Memory B cell (primary cell): ENCODE results near the gene GLRA1.
"Not testable (repeated sequence)": the region's sequence is repeated elsewhere in the genome, so short reads cannot be mapped to it uniquely, and the experiment has no call there.

Source experiments
- ATAC-seq: fragments of 150-1000 bp; cut with Tn5 transposase; 2 replicates; pipeline ENCODE4 v1.10.0; 2021; ENCODE audit warnings: low read depth, mild to moderate bottlenecking, moderate library complexity
- DNase-seq, 2 donors: peaks; one replicate each; pipeline ENCODE4 v3.0.0; 2022; ENCODE audit warnings: low spot score in 2 of 2
- H3K27ac Mint-ChIP-seq: one replicate; pipeline ENCODE4 v1.8.0; 2022; ENCODE audit warnings: mild to moderate bottlenecking, moderate library complexity, mixed read lengths
- H3K27me3 Mint-ChIP-seq: one replicate; pipeline ENCODE4 v1.8.0; 2022; ENCODE audit warnings: mixed read lengths
- H3K36me3 Mint-ChIP-seq: one replicate; pipeline ENCODE4 v1.8.0; 2022; ENCODE audit warnings: mild to moderate bottlenecking, mixed read lengths
- H3K4me1 Mint-ChIP-seq: one replicate; pipeline ENCODE4 v1.8.0; 2022; ENCODE audit warnings: mixed read lengths
- H3K4me3 Mint-ChIP-seq: one replicate; pipeline ENCODE4 v1.8.0; 2022; ENCODE audit warnings: mild to moderate bottlenecking, moderate library complexity, mixed read lengths
- H3K9me3 Mint-ChIP-seq: one replicate; pipeline ENCODE4 v1.8.0; 2022; ENCODE audit warnings: mixed read lengths

Gene GLRA1

DNA sequence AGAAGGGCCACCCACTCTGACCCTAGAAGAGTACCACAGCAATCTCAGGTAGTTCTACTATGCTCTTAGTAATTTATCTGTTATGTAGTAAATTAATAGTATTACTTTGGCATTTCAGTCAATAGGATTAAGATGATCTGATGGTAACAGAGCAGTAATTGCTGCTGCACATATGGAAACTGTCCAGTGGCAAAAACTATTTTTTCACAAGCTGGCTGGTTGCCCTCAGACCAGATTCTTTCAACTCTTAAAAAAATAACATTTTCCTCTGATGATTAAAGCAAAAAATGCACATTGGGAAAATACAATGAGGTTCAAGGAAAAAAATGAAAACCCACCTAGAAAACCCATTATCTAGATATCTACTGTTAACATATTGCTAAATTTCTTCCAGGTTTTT is 19.7 kb downstream of the GLRA1 start:
- no peak overlapping the region for H3K27ac Mint-ChIP-seq
- no peaks in the 10 kb centered on the region for H3K4me1 Mint-ChIP-seq
- DNase-seq (no peak), ATAC-seq (no peak)
- H3K27me3 Mint-ChIP-seq: peaks cover 1% of the 10 kb centered on the region
- no peak overlapping the region for H3K4me3 Mint-ChIP-seq
- H3K9me3 Mint-ChIP-seq: no peaks in the 10 kb centered on the region
- H3K36me3 Mint-ChIP-seq: no peaks in the 10 kb centered on the region

DNA sequence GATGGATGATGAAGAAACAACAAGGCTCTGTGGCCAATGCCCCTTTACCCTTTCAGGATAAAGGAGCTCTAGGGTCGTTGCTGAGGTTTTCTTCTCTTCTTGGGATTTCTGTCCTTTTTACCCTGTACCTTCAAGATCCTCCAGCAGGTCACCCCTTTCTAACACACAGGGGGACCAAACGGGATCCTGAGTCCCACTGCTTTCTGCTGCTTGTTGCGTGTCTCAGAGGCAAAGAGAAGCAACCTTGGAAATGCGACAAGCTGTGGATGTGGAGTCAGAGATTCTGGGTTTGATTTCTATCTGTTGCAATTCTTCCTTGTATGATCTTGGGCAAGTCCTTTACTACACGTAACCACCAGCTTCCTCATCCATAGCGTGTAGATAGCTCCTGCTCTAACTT is 20.5 kb downstream of the GLRA1 start:
- H3K4me3 Mint-ChIP-seq: no peak overlapping the region
- ATAC-seq (no peak), DNase-seq (no peak)
- H3K9me3 Mint-ChIP-seq: no peaks in the 10 kb centered on the region
- H3K27me3 Mint-ChIP-seq: peaks cover 1% of the 10 kb centered on the region
- H3K4me1 Mint-ChIP-seq: no peaks in the 10 kb centered on the region
- H3K36me3 Mint-ChIP-seq: no peaks in the 10 kb centered on the region
- H3K27ac Mint-ChIP-seq: no peak overlapping the region

DNA sequence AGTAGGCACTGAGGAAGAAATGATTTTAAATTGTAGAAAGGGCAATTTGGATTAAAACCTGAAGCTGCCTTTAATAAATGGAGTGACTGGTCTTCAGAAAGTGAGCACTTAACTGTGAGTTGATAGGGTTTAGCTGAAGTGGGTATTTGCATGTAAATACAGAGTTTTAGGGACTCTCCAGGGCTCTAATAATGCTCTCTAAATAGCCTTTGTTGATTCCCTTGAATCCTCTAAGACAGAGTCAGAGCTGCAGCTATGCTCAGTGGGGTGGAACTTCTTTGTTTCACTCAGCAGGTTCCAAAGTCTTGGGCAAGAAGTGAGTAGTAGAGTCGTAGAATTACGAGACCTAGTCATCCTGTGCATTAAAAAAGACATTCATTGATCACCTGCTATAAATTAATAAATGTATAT is 21.4 kb downstream of the GLRA1 start:
- H3K27me3 Mint-ChIP-seq: peaks cover 7% of the 10 kb centered on the region
- ATAC-seq (peak; percentile 45), DNase-seq (no peak)
- no peak overlapping the region for H3K27ac Mint-ChIP-seq
- H3K4me3 Mint-ChIP-seq: no peak overlapping the region
- H3K36me3 Mint-ChIP-seq: peaks cover 6% of the 10 kb centered on the region
- no peaks in the 10 kb centered on the region for H3K4me1 Mint-ChIP-seq
- peaks cover 6% of the 10 kb centered on the region for H3K9me3 Mint-ChIP-seq

DNA sequence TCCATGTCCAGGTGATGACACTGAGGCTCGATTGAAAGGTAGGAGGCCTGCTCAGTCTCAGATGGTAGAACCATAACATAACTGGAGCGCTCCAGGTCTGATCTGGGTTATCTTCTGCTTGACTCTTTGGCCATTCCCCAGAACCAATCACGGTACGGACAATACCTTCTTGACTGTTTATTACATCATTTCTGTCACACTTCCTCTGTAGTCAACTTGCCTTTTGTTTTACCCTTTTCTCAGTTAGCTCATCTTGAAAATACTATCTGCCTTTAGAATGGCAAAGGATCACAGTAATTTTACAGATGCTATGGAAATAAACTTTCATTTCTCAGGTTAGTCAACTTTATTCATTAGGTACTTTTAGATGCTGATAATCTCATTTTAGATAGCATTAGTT is 22.4 kb downstream of the GLRA1 start:
- H3K27ac Mint-ChIP-seq: no peak overlapping the region
- no peak overlapping the region for H3K4me3 Mint-ChIP-seq
- peaks cover 6% of the 10 kb centered on the region for H3K36me3 Mint-ChIP-seq
- H3K4me1 Mint-ChIP-seq: no peaks in the 10 kb centered on the region
- peaks cover 6% of the 10 kb centered on the region for H3K9me3 Mint-ChIP-seq
- no peak for ATAC-seq
- H3K27me3 Mint-ChIP-seq: peaks cover 7% of the 10 kb centered on the region
- DNase-seq: no peak

DNA sequence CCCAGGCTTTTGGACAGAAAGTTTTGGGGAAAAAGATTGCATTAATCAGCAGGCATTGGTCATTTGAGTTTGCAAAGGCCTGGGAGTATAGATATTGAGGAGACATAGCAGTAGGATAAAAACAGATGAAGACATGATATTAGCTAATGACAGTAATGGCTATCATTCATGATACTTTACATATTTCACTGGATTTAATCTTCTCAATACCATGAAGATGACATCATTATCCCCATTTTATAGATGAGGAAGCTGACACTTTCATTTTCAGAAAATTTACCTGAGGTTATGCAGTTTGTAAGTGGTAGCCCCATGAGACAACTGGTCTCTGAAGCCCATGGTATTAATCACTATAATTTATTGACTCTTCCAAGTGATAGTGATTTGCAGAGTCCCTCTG is 23.0 kb downstream of the GLRA1 start:
- ATAC-seq (no peak), DNase-seq (no peak)
- H3K4me1 Mint-ChIP-seq: no peaks in the 10 kb centered on the region
- H3K27ac Mint-ChIP-seq: no peak overlapping the region
- peaks cover 6% of the 10 kb centered on the region for H3K36me3 Mint-ChIP-seq
- peaks cover 6% of the 10 kb centered on the region for H3K9me3 Mint-ChIP-seq
- H3K4me3 Mint-ChIP-seq: no peak overlapping the region
- H3K27me3 Mint-ChIP-seq: peaks cover 7% of the 10 kb centered on the region

DNA sequence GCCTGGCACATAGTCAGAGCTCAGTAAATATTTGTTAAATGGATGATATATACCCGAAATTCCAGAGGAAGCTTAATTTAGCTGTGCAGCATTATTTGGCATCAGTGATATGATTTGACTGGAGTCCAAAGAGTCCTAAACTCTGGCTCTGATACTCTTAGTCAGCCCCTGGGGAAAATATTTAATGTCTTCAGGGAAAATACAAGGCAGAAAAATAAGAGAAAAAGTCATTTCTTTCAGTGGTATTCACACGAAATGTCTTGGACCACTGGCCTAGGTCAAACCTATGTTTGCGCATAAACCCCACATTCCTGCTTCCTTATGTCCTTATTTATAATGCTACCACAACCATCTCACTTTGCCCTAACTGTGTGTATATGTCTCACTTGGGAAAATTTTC is 23.8 kb downstream of the GLRA1 start:
- H3K27ac Mint-ChIP-seq: no peak overlapping the region
- H3K9me3 Mint-ChIP-seq: peaks cover 6% of the 10 kb centered on the region
- DNase-seq (no peak), ATAC-seq (no peak)
- peaks cover 6% of the 10 kb centered on the region for H3K36me3 Mint-ChIP-seq
- H3K4me1 Mint-ChIP-seq: no peaks in the 10 kb centered on the region
- peaks cover 7% of the 10 kb centered on the region for H3K27me3 Mint-ChIP-seq
- no peak overlapping the region for H3K4me3 Mint-ChIP-seq

DNA sequence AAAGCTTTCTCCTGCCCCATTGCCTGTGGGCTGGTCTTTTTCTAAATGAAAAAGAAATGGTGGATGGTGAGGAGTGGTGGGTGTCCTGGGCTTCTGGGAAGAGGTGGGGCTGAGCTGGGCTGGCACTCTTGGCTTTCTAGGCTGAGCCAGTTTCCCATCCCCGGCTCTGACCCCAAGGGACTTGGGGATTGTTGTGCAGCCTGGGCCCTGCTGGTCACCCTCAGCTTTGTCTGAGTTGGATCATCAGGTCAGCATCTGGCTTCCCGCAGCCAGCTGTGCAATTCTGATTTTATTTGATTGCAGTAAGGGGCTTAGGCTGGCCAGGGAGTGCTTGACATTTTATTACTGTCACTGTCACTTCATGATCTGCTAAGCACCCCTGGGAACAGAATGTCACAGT is 25.3 kb downstream of the GLRA1 start:
- DNase-seq: no peak
- H3K4me3 Mint-ChIP-seq: no peak overlapping the region

DNA sequence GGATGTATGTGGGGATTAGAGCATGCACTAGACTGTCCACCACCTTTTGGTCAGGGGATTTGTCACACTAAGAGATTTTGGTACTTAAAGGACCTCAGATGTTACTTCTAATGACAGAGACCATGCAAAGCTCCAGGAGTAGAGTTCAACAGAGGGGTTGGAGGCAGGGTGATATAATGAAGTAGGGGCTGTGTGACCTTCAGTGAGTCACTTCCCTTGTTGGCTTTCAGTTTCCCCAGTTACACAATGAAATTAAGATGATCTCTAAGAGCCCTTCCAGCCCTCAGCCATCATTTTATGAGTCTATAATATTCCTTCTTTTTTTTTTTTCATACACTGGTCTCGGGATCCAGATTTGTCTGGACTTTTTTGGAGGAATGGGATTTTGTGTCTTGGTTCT is 26.8 kb downstream of the GLRA1 start:
- DNase-seq: no peak
- H3K27ac Mint-ChIP-seq: no peak overlapping the region
- peaks cover 6% of the 10 kb centered on the region for H3K9me3 Mint-ChIP-seq
- peaks cover 7% of the 10 kb centered on the region for H3K27me3 Mint-ChIP-seq
- H3K4me3 Mint-ChIP-seq: no peak overlapping the region
- no peak for ATAC-seq
- H3K36me3 Mint-ChIP-seq: peaks cover 6% of the 10 kb centered on the region
- no peaks in the 10 kb centered on the region for H3K4me1 Mint-ChIP-seq

More for the DNA sequence above, 25.3 kb downstream of the GLRA1 start:
- peaks cover 6% of the 10 kb centered on the region for H3K9me3 Mint-ChIP-seq
- H3K27ac Mint-ChIP-seq: no peak overlapping the region
- H3K36me3 Mint-ChIP-seq: peaks cover 6% of the 10 kb centered on the region
- H3K27me3 Mint-ChIP-seq: peaks cover 7% of the 10 kb centered on the region
- H3K4me1 Mint-ChIP-seq: no peaks in the 10 kb centered on the region
- ATAC-seq: no peak

DNA sequence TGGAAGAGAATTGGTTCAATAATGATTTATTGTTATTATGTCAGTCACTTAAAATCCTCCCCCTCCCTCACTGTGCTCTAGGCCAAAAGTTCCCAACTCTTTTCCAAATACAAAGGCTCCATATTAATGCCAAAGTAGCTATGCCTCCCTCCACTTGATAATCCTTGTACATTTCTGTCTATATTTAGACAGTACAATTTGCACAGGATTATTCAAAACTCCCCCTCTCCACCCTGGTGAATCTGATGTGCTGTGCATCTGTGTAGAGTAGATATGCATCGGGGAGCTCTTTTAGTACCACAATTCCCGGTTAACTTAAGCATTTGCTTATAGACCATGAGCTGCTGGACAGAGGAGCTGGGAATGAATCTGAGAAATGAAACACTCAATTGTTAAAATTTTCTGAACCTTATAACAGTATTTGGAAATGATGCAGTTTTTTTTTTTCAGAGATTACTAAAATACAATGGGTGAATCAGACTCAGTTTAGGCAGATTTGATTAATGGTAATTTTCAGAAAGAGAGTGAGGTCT is 27.6 kb downstream of the GLRA1 start:
- Mint-ChIP-seq H3K36me3 (peaks cover 6% of the 10 kb centered on the region), H3K9me3 (peaks cover 6% of the 10 kb centered on the region), H3K27me3 (peaks cover 7% of the 10 kb centered on the region), H3K27ac (no peak overlapping the region), H3K4me3 (no peak overlapping the region), H3K4me1 (no peaks in the 10 kb centered on the region)
- ATAC-seq (no peak), DNase-seq (no peak)

DNA sequence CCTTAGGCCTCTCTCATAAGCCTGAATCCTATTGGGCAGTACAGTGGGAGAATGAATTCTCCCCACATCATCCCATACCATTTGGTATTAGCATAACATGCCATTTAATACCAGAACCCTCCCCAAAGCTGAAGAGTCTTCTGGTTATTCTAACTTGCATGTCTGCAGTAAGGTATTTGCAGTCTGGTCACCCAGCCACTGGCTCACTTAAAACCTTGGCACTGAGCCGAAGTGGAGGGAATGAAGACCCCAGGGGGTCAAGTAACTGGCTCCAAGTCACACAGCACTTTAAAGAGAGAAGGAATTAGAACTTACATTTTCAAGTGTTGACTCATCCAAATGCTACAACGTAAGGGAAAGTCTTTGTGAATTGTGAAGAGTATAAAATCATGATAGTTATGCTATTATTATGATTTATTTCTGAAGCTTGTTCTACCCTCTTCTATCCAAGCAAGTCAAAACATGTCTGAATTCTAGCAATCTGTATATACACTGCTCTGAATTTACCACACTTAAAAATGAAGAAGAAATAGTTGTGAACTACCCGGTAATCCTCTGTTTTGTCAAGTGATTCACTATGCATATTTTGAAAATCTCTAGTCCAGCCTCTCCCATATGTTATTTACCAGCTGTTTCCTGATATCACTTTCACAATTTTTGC is 28.5 kb downstream of the GLRA1 start:
- peaks cover 6% of the 10 kb centered on the region for H3K36me3 Mint-ChIP-seq
- H3K4me1 Mint-ChIP-seq: no peaks in the 10 kb centered on the region
- DNase-seq: no peak
- no peak overlapping the region for H3K4me3 Mint-ChIP-seq
- H3K27me3 Mint-ChIP-seq: peaks cover 7% of the 10 kb centered on the region
- no peak for ATAC-seq
- H3K9me3 Mint-ChIP-seq: peaks cover 6% of the 10 kb centered on the region
- H3K27ac Mint-ChIP-seq: no peak overlapping the region

DNA sequence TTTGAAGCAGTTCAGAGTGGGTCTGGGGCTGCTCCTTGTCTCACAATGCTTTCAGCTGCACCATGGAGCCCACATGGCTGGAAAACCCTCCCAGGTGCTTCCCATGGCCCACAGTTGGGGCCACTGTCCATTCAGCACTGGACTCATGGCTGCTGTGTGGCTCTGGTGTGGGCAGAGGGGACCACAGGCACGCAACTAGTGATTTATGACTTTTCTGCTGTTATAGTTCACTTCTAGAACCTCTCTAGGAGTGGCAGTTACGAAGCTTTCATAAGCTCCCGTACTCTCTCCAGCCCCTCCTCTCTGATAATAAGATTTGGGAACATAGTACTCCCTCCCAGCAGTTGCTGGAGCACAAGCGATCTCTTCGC is 29.0 kb downstream of the GLRA1 start:
- DNase-seq (no peak), ATAC-seq (no peak)
- Mint-ChIP-seq H3K9me3 (peaks cover 6% of the 10 kb centered on the region), H3K27me3 (peaks cover 7% of the 10 kb centered on the region), H3K36me3 (peaks cover 6% of the 10 kb centered on the region), H3K4me1 (no peaks in the 10 kb centered on the region), H3K27ac (no peak overlapping the region), H3K4me3 (no peak overlapping the region)

DNA sequence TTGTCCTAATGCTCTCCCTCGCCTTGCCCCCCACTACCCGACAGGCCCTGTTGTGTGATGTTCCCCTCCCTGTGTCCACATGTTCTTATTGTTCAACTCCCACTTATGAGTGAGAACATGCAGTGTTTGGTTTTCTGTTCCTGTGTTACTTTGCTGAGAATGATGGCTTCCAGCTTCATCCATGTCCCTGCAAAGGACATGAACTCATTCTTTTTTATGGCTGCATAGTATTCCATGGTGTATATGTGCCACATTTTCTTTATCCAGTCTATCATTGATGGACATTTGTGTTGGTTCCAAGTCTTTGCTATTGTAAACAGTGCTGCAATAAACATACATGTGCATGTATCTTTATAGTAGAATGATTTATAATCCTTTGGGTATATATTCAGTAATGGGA is 31.2 kb downstream of the GLRA1 start:
- not testable (repeated sequence) for H3K27ac Mint-ChIP-seq, H3K9me3 Mint-ChIP-seq, DNase-seq, H3K36me3 Mint-ChIP-seq, H3K4me3 Mint-ChIP-seq, H3K4me1 Mint-ChIP-seq, H3K27me3 Mint-ChIP-seq, ATAC-seq

DNA sequence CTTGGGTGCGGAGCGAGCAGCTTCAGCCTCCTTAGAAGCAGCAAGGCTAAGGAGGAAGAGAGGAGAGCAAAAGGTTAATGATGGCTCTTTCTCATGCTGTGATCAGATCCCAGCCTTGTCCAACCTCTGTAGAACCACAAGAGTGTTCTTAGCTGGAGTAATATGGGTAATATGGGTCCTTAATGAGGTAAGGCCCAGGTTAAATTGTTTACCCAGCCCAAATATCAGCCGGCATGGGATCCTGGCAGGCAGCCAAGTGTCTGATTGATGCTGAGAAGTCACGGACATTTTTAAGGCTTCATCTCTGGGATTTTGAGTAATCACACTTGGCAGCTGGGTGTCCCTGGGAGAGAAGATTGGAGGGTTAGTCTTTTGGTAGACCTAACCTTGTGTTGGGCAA is 32.3 kb downstream of the GLRA1 start:
- ATAC-seq (no peak), DNase-seq (no peak)
- no peaks in the 10 kb centered on the region for H3K27me3 Mint-ChIP-seq
- H3K4me1 Mint-ChIP-seq: no peaks in the 10 kb centered on the region
- no peaks in the 10 kb centered on the region for H3K36me3 Mint-ChIP-seq
- H3K4me3 Mint-ChIP-seq: no peak overlapping the region
- no peak overlapping the region for H3K27ac Mint-ChIP-seq
- H3K9me3 Mint-ChIP-seq: no peaks in the 10 kb centered on the region

DNA sequence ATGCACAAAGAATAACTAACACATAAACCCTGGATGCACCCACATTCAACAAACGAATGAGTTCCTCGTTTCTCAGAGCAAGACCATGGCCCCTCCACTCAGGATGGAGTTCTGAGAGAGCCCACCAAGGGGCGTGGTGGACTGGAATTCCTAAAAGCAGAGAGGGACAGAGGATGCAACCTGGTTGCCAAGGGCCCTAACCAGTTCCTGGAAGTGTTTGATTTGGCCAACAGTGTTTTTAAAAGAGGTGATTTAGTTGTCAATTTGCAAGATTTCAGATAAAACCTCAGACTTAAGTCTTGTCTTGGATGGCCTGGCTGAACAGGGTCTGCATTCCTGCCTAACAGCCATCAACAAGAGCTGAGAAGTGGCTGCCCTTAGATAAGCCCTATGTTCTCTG is 34.4 kb downstream of the GLRA1 start:
- no peaks in the 10 kb centered on the region for H3K9me3 Mint-ChIP-seq
- peaks cover 2% of the 10 kb centered on the region for H3K27me3 Mint-ChIP-seq
- ATAC-seq: no peak
- no peaks in the 10 kb centered on the region for H3K36me3 Mint-ChIP-seq
- DNase-seq: no peak
- no peak overlapping the region for H3K4me3 Mint-ChIP-seq
- no peak overlapping the region for H3K27ac Mint-ChIP-seq
- peaks cover 2% of the 10 kb centered on the region for H3K4me1 Mint-ChIP-seq

DNA sequence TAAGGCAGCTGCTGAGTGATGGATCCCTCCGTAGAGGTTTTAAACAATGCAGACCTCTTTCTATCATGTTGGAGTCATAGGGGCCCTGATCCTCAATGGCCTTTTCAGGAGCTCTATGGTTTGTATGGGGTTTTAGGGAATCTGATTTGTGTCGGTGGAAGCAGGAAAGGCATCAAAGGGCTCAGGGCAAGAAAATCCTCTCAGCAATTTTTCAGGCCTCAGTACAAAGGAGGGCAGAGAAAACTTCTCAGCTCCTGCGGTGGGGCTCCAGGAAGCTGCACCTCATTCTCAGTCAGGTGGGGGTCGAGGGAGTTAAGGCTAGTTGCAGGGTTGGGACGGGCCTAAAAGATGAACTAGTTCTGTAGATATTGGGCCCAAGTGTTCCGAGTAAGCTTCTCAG is 35.0 kb downstream of the GLRA1 start:
- Mint-ChIP-seq H3K27me3 (peaks cover 2% of the 10 kb centered on the region), H3K9me3 (no peaks in the 10 kb centered on the region), H3K4me3 (no peak overlapping the region), H3K27ac (no peak overlapping the region), H3K4me1 (peaks cover 4% of the 10 kb centered on the region), H3K36me3 (no peaks in the 10 kb centered on the region)
- no peak for DNase-seq
- ATAC-seq: no peak
